Measurements from ENCODE around the gene MAPK7. TPM values are rescaled to one million over a fixed set of nuclear protein-coding genes. Genes with fewer than 3 reads are reported as not detected.

Gene MAPK7
- total and polyA plus RNA-seq, 2 of the 4 experiments (the other 2 are of a cell fraction), result 9.7 to 25.4 TPM

DNA sequence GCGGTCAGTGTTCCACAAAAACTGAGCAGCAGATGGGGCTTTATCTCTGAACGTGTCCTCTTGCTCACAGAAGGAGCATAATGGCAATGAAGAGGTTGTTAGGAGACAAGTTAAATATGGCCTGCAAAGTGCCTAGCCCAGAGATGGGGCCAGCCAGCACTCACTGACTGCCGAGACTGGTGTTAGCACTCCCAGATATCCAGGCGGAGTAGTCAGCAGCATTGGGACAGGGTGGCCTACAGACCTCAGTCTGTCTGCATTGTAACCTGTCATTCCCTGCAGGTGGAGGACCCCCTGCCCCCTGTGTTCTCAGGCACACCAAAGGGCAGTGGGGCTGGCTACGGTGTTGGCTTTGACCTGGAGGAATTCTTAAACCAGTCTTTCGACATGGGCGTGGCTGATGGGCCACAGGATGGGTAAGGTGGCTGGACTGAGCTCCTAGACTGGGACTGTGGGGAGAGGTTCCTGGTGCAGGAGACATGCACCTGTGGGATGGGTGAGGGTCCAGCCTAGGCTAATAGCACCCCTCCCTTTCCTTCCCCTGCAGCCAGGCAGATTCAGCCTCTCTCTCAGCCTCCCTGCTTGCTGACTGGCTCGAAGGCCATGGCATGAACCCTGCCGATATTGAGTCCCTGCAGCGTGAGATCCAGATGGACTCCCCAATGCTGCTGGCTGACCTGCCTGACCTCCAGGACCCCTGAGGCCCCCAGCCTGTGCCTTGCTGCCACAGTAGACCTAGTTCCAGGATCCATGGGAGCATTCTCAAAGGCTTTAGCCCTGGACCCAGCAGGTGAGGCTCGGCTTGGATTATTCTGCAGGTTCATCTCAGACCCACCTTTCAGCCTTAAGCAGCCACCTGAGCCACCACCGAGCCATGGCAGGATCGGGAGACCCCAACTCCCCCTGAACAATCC is 4.5 kb downstream of the MAPK7 start:
- no peak overlapping the region for H3K14ac ChIP-seq (replicated peaks; ENCODE audit: low read depth, low read length)
- H4K5ac ChIP-seq (ENCODE audit: low read depth, low read length), result no peak overlapping the region
- no peak for ATAC-seq (ENCODE audit: low read depth)
- in situ Hi-C loops (cut with MboI; ENCODE audit: low sequenced_read_pairs), result no loop called here
- H4K91ac ChIP-seq (ENCODE audit: insufficient read depth, low read depth, low read length), result no peak overlapping the region
- peak overlapping the region; percentile 7 for H2AK9ac ChIP-seq (replicated peaks; ENCODE audit: low read depth, low read length, poor library complexity)
- dilution Hi-C loops (cut with HindIII; ENCODE audit: low sequenced_read_pairs, unreplicated experiment), result no loop called here
- intact Hi-C loops (cut with micrococcal nuclease), result loop anchor here (5.0 kb wide), 1 partner anchor 505 kb away; no protein-coding TSS in a partner anchor
- ChIA-PET POLR2A (ENCODE audit: unreplicated experiment) (interaction anchor here (0.5 to 0.8 kb wide), 2 partner anchors 66 to 99 kb away, joined by 3 to 14 read pairs; no protein-coding TSS in a partner anchor), CTCF (no interaction called here)
- H3K4me2 ChIP-seq (ENCODE audit: low read depth, low read length), result no peak overlapping the region
- WGBS, 2 experiments (ENCODE audit: extremely low coverage in 2 of 2, insufficient read length in 1 of 2), result 83% methylated on average over 7 of the region's 13 CpGs; no CpG with 5 or more reads in 1 of the 2 experiments
- H3K9ac ChIP-seq (ENCODE audit: low read depth, low read length), result no peak overlapping the region
- DNase-seq, result no peak
- peaks cover 40% of the 10 kb centered on the region for H3K9me1 ChIP-seq (ENCODE audit: insufficient read depth, low read length)
- no peak overlapping the region for H4K8ac ChIP-seq (ENCODE audit: low read depth in 2 of 2, low read length in 2 of 2)
- no peak overlapping the region for H3K18ac ChIP-seq (ENCODE audit: low read depth, low read length)
- no peak overlapping the region for H3K56ac ChIP-seq (ENCODE audit: extremely low read depth, insufficient read depth, low read length)
- no peaks in the 10 kb centered on the region for H3K9me3 ChIP-seq (ENCODE audit: control insufficient read depth, insufficient read depth, low read length)
- H2BK120ac ChIP-seq (ENCODE audit: low read depth, low read length), result no peak overlapping the region
- no peak overlapping the region for H3K23ac ChIP-seq (ENCODE audit: low read depth, low read length)
- H3K4me3 ChIP-seq (ENCODE audit: insufficient read depth, low read depth, low read length), result no peak overlapping the region
- no peak overlapping the region for H2BK20ac ChIP-seq (ENCODE audit: low read depth, low read length)
- no peak overlapping the region; the same call in 1 of the 2 replicates for H2AK5ac ChIP-seq (ENCODE audit: low read depth, low read length)
- H2BK15ac ChIP-seq (ENCODE audit: low read depth, low read length), result no peak overlapping the region
- H4K20me1 ChIP-seq (ENCODE audit: insufficient read depth, low read length), result peaks cover 36% of the 10 kb centered on the region
- peaks cover 30 to 71% of the 10 kb centered on the region in 2 experiments for H3K79me1 ChIP-seq (ENCODE audit: low read depth in 1 of 2, low read length in 2 of 2)
- no TSS peak for BruUV-seq (replicated peaks)
- no peak overlapping the region for H2AFZ ChIP-seq (replicated peaks; ENCODE audit: low read length, poor library complexity)
- H3K27me3 ChIP-seq (ENCODE audit: control insufficient read depth, insufficient read depth, low read length), result no peaks in the 10 kb centered on the region
- H3K4ac ChIP-seq (ENCODE audit: low read depth, low read length), result no peak overlapping the region
- no peak overlapping the region for H3K27ac ChIP-seq (ENCODE audit: insufficient read depth, low read length)
- H2BK5ac ChIP-seq (ENCODE audit: low read depth, low read length, poor library complexity, severe bottlenecking), result no peak overlapping the region
- peaks cover 60% of the 10 kb centered on the region for H3K36me3 ChIP-seq (ENCODE audit: control insufficient read depth, insufficient read depth, low read length)
- H3K4me1 ChIP-seq (ENCODE audit: control insufficient read depth, insufficient read depth, low read length), result peaks cover 38% of the 10 kb centered on the region
- no peak for TF ChIP-seq MXI1 (IDR thresholded peaks at IDR 0.05; ENCODE audit: borderline replicate concordance, low read depth, low read length)
- TF ChIP-seq, protein P1, sequence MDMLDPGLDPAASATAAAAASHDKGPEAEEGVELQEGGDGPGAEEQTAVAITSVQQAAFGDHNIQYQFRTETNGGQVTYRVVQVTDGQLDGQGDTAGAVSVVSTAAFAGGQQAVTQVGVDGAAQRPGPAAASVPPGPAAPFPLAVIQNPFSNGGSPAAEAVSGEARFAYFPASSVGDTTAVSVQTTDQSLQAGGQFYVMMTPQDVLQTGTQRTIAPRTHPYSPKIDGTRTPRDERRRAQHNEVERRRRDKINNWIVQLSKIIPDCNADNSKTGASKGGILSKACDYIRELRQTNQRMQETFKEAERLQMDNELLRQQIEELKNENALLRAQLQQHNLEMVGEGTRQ (IDR thresholded peaks at IDR 0.05; ENCODE audit: low read depth, low read length), result no peak
- TF ChIP-seq RAD21 (IDR thresholded peaks at IDR 0.05; ENCODE audit: low read length), result no peak
- no peak for TF ChIP-seq BHLHE40 (IDR thresholded peaks at IDR 0.05; ENCODE audit: low read depth, low read length)
- TF ChIP-seq RFX5 (IDR thresholded peaks at IDR 0.05; ENCODE audit: low read depth, low read length), result no peak
- no peak for TF ChIP-seq POLR2A (IDR thresholded peaks at IDR 0.05; ENCODE audit: low read depth, low read length)
- TF ChIP-seq, protein P2, sequence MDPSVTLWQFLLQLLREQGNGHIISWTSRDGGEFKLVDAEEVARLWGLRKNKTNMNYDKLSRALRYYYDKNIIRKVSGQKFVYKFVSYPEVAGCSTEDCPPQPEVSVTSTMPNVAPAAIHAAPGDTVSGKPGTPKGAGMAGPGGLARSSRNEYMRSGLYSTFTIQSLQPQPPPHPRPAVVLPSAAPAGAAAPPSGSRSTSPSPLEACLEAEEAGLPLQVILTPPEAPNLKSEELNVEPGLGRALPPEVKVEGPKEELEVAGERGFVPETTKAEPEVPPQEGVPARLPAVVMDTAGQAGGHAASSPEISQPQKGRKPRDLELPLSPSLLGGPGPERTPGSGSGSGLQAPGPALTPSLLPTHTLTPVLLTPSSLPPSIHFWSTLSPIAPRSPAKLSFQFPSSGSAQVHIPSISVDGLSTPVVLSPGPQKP (IDR thresholded peaks at IDR 0.05; ENCODE audit: borderline replicate concordance, low read depth, low read length), result no peak
- no peak for TF ChIP-seq CEBPB (IDR thresholded peaks at IDR 0.05; ENCODE audit: low read depth, low read length)
- no peak for TF ChIP-seq CHD1 (IDR thresholded peaks at IDR 0.05; ENCODE audit: low read depth, low read length)
- TF ChIP-seq, protein P3, sequence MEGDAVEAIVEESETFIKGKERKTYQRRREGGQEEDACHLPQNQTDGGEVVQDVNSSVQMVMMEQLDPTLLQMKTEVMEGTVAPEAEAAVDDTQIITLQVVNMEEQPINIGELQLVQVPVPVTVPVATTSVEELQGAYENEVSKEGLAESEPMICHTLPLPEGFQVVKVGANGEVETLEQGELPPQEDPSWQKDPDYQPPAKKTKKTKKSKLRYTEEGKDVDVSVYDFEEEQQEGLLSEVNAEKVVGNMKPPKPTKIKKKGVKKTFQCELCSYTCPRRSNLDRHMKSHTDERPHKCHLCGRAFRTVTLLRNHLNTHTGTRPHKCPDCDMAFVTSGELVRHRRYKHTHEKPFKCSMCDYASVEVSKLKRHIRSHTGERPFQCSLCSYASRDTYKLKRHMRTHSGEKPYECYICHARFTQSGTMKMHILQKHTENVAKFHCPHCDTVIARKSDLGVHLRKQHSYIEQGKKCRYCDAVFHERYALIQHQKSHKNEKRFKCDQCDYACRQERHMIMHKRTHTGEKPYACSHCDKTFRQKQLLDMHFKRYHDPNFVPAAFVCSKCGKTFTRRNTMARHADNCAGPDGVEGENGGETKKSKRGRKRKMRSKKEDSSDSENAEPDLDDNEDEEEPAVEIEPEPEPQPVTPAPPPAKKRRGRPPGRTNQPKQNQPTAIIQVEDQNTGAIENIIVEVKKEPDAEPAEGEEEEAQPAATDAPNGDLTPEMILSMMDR (conservative IDR thresholded peaks at IDR 0.05; ENCODE audit: low read depth, low read length), result no peak
- no peak for TF ChIP-seq FOS (IDR thresholded peaks at IDR 0.05; ENCODE audit: low read depth, low read length)
- TF ChIP-seq RCOR1 (IDR thresholded peaks at IDR 0.05; ENCODE audit: insufficient replicate concordance, low read length), result no peak
- TF ChIP-seq NFE2L2 (IDR thresholded peaks at IDR 0.05; ENCODE audit: low read depth, low read length), result no peak
- TF ChIP-seq MAZ (IDR thresholded peaks at IDR 0.05; ENCODE audit: borderline replicate concordance, low read depth, low read length), result no peak

Data from IMR-90 (cell line).